Testis (tissue), 3 donors: ENCODE measurements around the gene PRPH2. TPM values are rescaled to one million over a fixed set of nuclear protein-coding genes. Genes with fewer than 3 reads are reported as not detected.

Source experiments
- DNase-seq: peaks from one replicate; pipeline ENCODE4 v3.0.0-alpha.2; 2019
- H3K27ac ChIP-seq, 2 donors: fragments of 200-600 bp; sonication (generic); one replicate each; pipeline ENCODE4 v1.5.1; 2019
- H3K27me3 ChIP-seq: fragments of 200-600 bp; sonication (generic); one replicate; pipeline ENCODE4 v1.5.1; 2019
- H3K36me3 ChIP-seq: fragments of 200-600 bp; sonication (generic); one replicate; pipeline ENCODE4 v1.5.1; 2017; ENCODE audit warnings: low read depth; ENCODE audit errors: missing control alignments
- H3K4me1 ChIP-seq: fragments of 200-600 bp; sonication (generic); one replicate; pipeline ENCODE4 v1.5.1; 2019
- H3K4me3 ChIP-seq, 2 donors: fragments of 200-600 bp; sonication (generic); one replicate each; pipeline ENCODE4 v1.5.1; 2017 to 2019
- H3K9me3 ChIP-seq: fragments of 200-600 bp; sonication (generic); one replicate; pipeline ENCODE4 v1.5.1; 2017
- CTCF ChIP-seq, 3 experiments: fragments of 450-650 bp in 2 of 3; fragments of 200-600 bp in 1 of 3; sonication (generic) in 1 of 3; IDR thresholded peaks; one replicate each; pipeline ENCODE4 v1.5.1; 2016 to 2019; ENCODE audit warnings: antibody characterized with exemption in 3 of 3, mild to moderate bottlenecking in 2 of 3, moderate library complexity in 1 of 3
- POLR2A ChIP-seq: fragments of 450-650 bp; IDR thresholded peaks from one replicate; pipeline ENCODE4 v1.6.1; 2017; ENCODE audit warnings: antibody characterized with exemption, mild to moderate bottlenecking, moderate library complexity
- WGBS, 2 donors: methylation state at CpG; one replicate each; pipeline ENCODE4 v1.1.5; 2018; 5-methylcytosine and 5-hydroxymethylcytosine counted together
- intact Hi-C: fragments of 100-400 bp; cut with DNase I; formaldehyde crosslinking; loops from one replicate; pipeline ENCODE4 v1.15.1; 2023; ENCODE audit warnings: low total_unique reads
- polyA plus RNA-seq: library from polyadenylated mRNA; stranded (reverse); fragments of 350-450 nt; fragmentation: Illumina TruSeq; extraction: RNeasy Lipid Tissue Mini Kit (QIAGEN cat#74804); gene quantifications from one replicate; pipeline ENCODE4 v1.2.3, GENCODE V29; 2014; ENCODE audit warnings: low read depth, low replicate concordance; ENCODE audit not compliant: insufficient read depth
- total RNA-seq, 2 donors: library from RNA; depleted of rRNA; stranded (reverse); fragments of >200 nt; gene quantifications; one replicate each; pipeline ENCODE4 v1.2.3, GENCODE V29; 2016

Gene PRPH2
- total and polyA plus RNA-seq, 3 donors from 2014 or later, result 5.4 to 6.6 (median 6.0) TPM

- Histone ChIP-seq H3K9me3 (no peaks in the 10 kb centered on the region), H3K36me3 (no peaks in the 10 kb centered on the region), H3K4me3 (no peak overlapping the region), H3K4me1 (no peaks in the 10 kb centered on the region), H3K27ac (no peak overlapping the region), H3K27me3 (no peaks in the 10 kb centered on the region)
- no peak for DNase-seq
- 91 to 92% methylated on average over 5 of the region's 5 CpGs for WGBS, 2 donors
- TF ChIP-seq POLR2A (no peak), CTCF (IDR thresholded peaks at IDR 0.05) (no peak)
- intact Hi-C loops, result no loop called here
Measured at GRCh38 chr6:42711930-42712329, 10.5 kb downstream of the PRPH2 start.

- 39 to 58% methylated on average over 9 of the region's 9 CpGs for WGBS, 2 donors
- Histone ChIP-seq H3K27me3 (no peaks in the 10 kb centered on the region), H3K27ac (no peak overlapping the region), H3K4me3 (no peak overlapping the region), H3K36me3 (no peaks in the 10 kb centered on the region), H3K9me3 (no peaks in the 10 kb centered on the region), H3K4me1 (no peaks in the 10 kb centered on the region)
- no peak for TF ChIP-seq POLR2A
- DNase-seq, result no peak
- intact Hi-C loops, result no loop called here
Measured at GRCh38 chr6:42710316-42710715, 12.1 kb downstream of the PRPH2 start.

GRCh38 chr6:42709871-42710270 is 12.5 kb downstream of the PRPH2 start:
- Histone ChIP-seq H3K36me3 (no peaks in the 10 kb centered on the region), H3K27ac (no peak overlapping the region), H3K4me1 (no peaks in the 10 kb centered on the region), H3K4me3 (no peak overlapping the region), H3K27me3 (no peaks in the 10 kb centered on the region), H3K9me3 (no peaks in the 10 kb centered on the region)
- 94 to 100% methylated on average over 2 to 6 of the region's 6 CpGs for WGBS, 2 donors
- no peak for TF ChIP-seq CTCF (IDR thresholded peaks at IDR 0.05)
- no peak for TF ChIP-seq POLR2A
- DNase-seq, result no peak
- intact Hi-C loops, result no loop called here

- Histone ChIP-seq H3K27me3 (no peaks in the 10 kb centered on the region), H3K36me3 (no peaks in the 10 kb centered on the region), H3K9me3 (no peaks in the 10 kb centered on the region), H3K4me1 (no peaks in the 10 kb centered on the region), H3K27ac (no peak overlapping the region), H3K4me3 (no peak overlapping the region)
- DNase-seq, result no peak
- intact Hi-C loops, result no loop called here
- 93 to 100% methylated on average over 6 to 11 of the region's 11 CpGs for WGBS, 2 donors
- no peak for TF ChIP-seq POLR2A
- TF ChIP-seq CTCF (IDR thresholded peaks at IDR 0.05), result no peak
Measured at GRCh38 chr6:42708096-42708495, 14.3 kb downstream of the PRPH2 start.

GRCh38 chr6:42707595-42707994 is 14.8 kb downstream of the PRPH2 start:
- intact Hi-C loops, result no loop called here

More at GRCh38 chr6:42707595-42707994, 14.8 kb downstream of the PRPH2 start:
- no peaks in the 10 kb centered on the region for H3K4me1 ChIP-seq
- WGBS, 2 donors, result 93 to 95% methylated on average over 7 of the region's 7 CpGs
- H3K27me3 ChIP-seq, result no peaks in the 10 kb centered on the region
- no peak overlapping the region for H3K4me3 ChIP-seq
- DNase-seq, result no peak
- no peaks in the 10 kb centered on the region for H3K36me3 ChIP-seq
- H3K27ac ChIP-seq, result no peak overlapping the region
- TF ChIP-seq POLR2A (no peak), CTCF (IDR thresholded peaks at IDR 0.05) (no peak)
- H3K9me3 ChIP-seq, result no peaks in the 10 kb centered on the region
